Body of pancreas (tissue), 4 donors: ENCODE measurements around the gene PCDH9.

Source experiments
- CTCF ChIP-seq, 7 experiments: fragments of 450-650 bp in 4 of 7; fragments of 200-600 bp in 3 of 7; sonication (generic) in 3 of 7; IDR thresholded peaks; one replicate each; pipeline ENCODE4 v1.5.1; 2016 to 2019; ENCODE audit warnings: antibody characterized with exemption in 7 of 7
- POLR2A ChIP-seq, 3 donors: fragments of 450-650 bp; IDR thresholded peaks; one replicate each; pipeline ENCODE4 v1.6.1; 2016; ENCODE audit warnings: antibody characterized with exemption in 3 of 3, mild to moderate bottlenecking in 2 of 3

DNA sequence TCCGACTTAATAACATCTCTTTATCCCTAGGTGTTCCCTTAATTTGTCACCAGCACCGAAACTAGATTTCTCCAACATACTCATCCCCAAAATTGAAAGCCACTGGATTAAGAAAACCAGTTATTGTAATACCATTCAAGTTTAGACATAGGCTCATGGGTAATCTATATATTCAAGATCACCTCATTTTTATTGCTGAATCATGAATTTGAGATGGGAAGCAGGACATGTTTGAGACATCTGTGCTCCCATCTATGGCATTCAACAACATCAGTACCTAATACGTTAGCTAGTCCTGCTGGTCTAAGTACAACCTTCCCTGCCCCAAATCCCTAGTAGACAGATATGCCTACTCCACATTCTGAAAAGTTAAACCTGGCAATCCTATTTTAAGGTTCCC, 820.6 kb downstream of the PCDH9 start:
- TF ChIP-seq CTCF (IDR thresholded peaks at IDR 0.05) (no peak), POLR2A (IDR thresholded peaks at IDR 0.05) (no peak)
